ENCODE results near the gene SLC6A2. TPM values are rescaled to one million over a fixed set of nuclear protein-coding genes. Genes with fewer than 3 reads are reported as not detected.

Gene SLC6A2
- total and polyA plus RNA-seq, 2 experiments from 2014 or later: 1.3 to 3.4 TPM

DNA sequence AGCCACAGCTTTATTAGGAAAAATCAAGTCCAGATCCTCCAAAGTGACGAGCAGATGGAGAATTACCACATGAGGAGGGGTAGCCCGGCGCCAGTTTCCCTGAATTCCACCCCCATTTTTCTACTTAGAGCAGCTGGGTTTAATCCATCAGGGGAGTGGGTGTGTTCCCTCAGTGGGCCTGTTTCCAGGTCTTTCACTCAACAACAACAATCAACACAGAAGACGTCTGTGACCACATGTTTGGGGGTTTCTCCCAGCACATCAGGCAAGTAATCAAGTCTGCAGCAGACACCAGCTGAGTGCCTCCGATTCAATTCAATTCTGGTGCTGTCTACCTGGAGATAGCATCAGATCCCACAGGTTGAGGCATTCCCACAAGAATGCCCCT lies 6.8 kb downstream of the SLC6A2 start:
- no peak overlapping the region for H3K4me3 ChIP-seq
- no peak overlapping the region for H3K27ac ChIP-seq
- no peak for TF ChIP-seq CTCF (IDR thresholded peaks at IDR 0.05; ENCODE audit: low read depth, low read length)
- no peak for DNase-seq (ENCODE audit: low read depth in 1 of 2, low spot score in 1 of 2)
- H3K4me1 ChIP-seq (ENCODE audit: low read depth): no peaks in the 10 kb centered on the region
- H3K9me3 ChIP-seq (ENCODE audit: low read depth): no peaks in the 10 kb centered on the region
- H3K27me3 ChIP-seq: peaks cover 62% of the 10 kb centered on the region
- H3K36me3 ChIP-seq: no peaks in the 10 kb centered on the region

DNA sequence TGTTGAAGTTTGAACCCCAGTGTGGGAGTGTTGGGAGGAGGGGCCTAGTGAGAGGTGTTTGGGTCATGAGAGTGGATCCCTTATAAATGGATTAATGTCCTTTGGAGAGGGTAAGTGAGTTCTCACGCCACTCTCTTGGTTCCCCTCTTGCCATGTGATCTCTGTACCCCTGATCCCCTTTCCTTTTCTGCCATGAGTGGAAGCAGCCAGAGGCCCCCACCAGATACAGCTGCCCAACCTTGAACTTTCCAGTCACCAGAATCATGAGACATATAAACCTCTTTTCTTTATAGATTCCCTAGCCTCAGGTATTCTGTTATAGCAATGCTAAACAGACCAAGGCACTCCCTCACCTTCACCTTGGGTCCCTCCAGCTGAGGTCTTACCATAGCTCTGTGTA lies 7.4 kb downstream of the SLC6A2 start:
- H3K9me3 ChIP-seq (ENCODE audit: low read depth): no peaks in the 10 kb centered on the region
- TF ChIP-seq CTCF (IDR thresholded peaks at IDR 0.05; ENCODE audit: low read depth, low read length): no peak
- H3K27ac ChIP-seq: no peak overlapping the region
- no peaks in the 10 kb centered on the region for H3K36me3 ChIP-seq
- H3K4me1 ChIP-seq (ENCODE audit: low read depth): no peaks in the 10 kb centered on the region
- peaks cover 57% of the 10 kb centered on the region for H3K27me3 ChIP-seq
- DNase-seq (ENCODE audit: low read depth in 1 of 2, low spot score in 1 of 2): no peak
- H3K4me3 ChIP-seq: no peak overlapping the region

DNA sequence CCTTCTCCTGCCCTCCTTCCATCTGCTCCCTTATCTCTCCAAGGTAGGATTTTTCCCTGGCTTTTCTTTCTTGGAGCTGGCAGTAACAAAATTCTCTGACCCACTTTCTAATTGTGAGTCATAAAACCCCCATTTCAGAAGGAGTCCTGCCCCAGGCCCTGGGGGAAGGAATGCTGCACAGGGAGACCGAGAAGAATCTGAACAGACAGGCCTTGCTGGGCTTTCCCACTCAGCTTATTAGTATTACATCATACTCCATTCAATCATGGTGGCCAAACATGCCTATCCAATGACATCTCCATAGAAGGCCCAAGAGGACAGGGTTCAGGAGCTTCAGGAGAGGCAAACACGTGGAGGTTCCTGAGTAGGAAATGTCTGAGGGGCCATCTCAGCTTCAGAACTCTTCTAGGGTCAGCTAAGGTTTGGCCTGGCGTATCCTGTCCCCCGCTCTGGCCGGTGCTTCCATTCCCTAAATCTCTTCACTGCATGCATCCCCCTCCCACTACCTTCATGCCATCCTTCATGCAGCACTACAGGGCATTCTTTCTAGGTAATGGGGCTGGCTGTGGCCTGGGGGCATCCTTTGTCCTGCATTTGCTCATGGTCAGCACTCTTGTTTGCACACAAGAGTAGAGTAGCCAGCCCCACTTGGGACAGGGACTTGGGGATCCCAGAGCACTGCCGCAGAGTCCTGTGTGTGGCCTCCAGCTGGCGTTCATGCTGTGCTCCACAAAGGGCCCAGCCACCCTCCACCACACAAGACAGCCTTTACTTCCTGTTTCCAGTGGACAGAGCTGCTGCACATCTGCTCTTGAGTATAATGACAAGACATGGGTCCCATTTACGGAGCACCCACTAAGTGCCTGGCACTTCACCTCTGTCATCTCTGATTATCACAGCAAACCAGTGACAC lies 8.2 kb downstream of the SLC6A2 start:
- no peaks in the 10 kb centered on the region for H3K36me3 ChIP-seq
- no peak overlapping the region for H3K27ac ChIP-seq
- no peak for TF ChIP-seq CTCF (IDR thresholded peaks at IDR 0.05; ENCODE audit: low read depth, low read length)
- peaks cover 57% of the 10 kb centered on the region for H3K27me3 ChIP-seq
- no peak for DNase-seq (ENCODE audit: low read depth in 1 of 2, low spot score in 1 of 2)
- H3K4me3 ChIP-seq: no peak overlapping the region
- no peaks in the 10 kb centered on the region for H3K4me1 ChIP-seq (ENCODE audit: low read depth)
- H3K9me3 ChIP-seq (ENCODE audit: low read depth): no peaks in the 10 kb centered on the region

- Histone ChIP-seq H3K36me3 (no peaks in the 10 kb centered on the region), H3K4me3 (no peak overlapping the region), H3K27ac (no peak overlapping the region), H3K9me3 (ENCODE audit: low read depth) (no peaks in the 10 kb centered on the region), H3K4me1 (ENCODE audit: low read depth) (no peaks in the 10 kb centered on the region), H3K27me3 (peaks cover 57% of the 10 kb centered on the region)
- no peak for TF ChIP-seq CTCF (IDR thresholded peaks at IDR 0.05; ENCODE audit: low read depth, low read length)
- no peak for DNase-seq (ENCODE audit: low read depth in 1 of 2, low spot score in 1 of 2)
Measured at GRCh38 chr16:55664786-55665407, 9.1 kb downstream of the SLC6A2 start.

DNA sequence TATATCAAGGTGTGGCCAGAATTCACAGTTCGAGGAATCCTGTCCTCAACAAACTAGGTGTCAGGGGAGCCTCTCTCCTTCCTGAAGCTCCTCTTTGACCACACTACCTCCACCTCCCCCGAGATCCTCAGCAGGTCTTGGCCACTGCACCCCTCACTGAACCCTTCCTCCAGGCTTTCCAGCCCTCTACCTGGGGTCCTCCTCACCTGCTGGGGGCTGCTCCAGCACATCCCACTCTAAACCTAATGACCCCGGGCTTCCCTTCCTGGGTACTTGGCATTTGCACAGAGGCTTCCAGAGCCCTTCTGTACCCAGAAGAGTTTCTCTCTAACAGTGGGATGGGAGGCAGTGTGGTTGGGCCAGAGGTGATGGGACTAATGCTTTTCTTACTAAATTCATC lies 9.7 kb downstream of the SLC6A2 start:
- no peak for TF ChIP-seq CTCF (IDR thresholded peaks at IDR 0.05; ENCODE audit: low read depth, low read length)
- Histone ChIP-seq H3K4me3 (no peak overlapping the region), H3K27ac (no peak overlapping the region), H3K36me3 (no peaks in the 10 kb centered on the region), H3K27me3 (peaks cover 57% of the 10 kb centered on the region), H3K9me3 (ENCODE audit: low read depth) (no peaks in the 10 kb centered on the region), H3K4me1 (ENCODE audit: low read depth) (no peaks in the 10 kb centered on the region)
- DNase-seq (ENCODE audit: low read depth in 1 of 2, low spot score in 1 of 2): no peak

Measured in cardiac muscle cell (in vitro differentiated cells and primary cell).